HG03066 (cell line): ENCODE measurements around the gene SPTB.
A peak's percentile ranks its signal among the peaks of the same experiment; 100 is the strongest.
"Not testable (repeated sequence)": the region's sequence is repeated elsewhere in the genome, so short reads cannot be mapped to it uniquely, and the experiment has no call there.

Experiments used
- ATAC-seq: cut with Tn5 transposase; IDR thresholded peaks from one replicate; pipeline ENCODE4 v1.9.1; 2021; ENCODE audit warnings: low read depth; ENCODE audit not compliant: unreplicated experiment

SPTB gene

GRCh38 chr14:64879635-64880220 is at the start of gene SPTB:
Gene SPTB, minus strand, starts transcription at chr14:64879907. Its CDS starts 56,813 bp downstream, at chr14:64823094.
- no peak for ATAC-seq

DNA sequence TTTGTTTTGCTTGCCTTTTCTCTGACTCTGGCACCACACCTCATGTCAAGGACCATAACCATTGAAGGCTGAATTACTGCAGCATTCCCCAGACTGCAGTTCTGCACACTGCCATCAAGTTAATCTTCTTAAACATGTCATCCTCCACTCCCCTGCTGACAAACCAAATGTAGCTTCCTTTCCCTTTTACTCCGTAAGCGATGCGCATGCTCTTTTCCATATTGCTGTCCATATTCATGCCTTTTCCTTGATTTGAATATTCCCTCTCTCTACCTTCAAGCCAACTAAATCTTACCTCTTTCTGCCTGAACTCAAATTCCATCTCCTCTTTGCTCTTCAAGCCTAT is 49.3 kb upstream of the SPTB start:
- no peak for ATAC-seq

DNA sequence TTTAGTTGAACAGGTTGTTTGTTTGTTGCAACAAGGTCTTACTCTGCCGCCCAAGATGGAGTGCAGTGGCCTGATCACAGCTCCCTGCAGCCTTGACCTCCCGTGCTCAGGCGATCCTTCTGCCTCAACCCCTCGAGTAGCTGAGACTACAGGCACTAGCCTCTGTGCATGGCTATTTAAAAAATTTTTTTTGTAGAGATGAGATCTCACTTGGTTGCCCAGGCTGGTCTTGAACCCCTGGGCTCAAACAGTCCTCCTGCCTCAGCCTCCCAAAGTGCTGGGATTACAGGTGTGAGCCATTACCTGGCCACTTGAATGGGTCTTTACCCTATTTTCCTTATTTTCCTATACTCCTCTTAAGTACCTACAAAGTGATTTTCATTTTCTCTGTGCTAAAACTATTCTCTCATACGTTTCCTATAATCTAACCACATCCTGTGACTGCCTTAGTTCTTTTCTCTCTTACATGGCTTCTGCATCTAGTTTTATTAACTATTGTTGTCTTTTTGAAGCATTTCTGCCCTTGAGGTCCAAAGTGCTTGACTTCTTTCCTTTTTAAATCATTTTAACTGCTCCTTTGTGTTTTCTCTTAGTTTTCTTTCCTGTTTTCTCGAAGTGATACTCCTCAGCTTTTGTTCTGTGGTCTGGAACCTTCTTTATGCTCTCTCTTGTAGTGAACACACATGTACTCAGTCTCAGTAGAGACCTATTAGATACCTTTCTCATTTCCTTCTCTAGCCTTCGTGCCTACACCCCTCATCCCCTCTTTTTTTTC is 48.7 kb upstream of the SPTB start:
- ATAC-seq, result peak; percentile 80

DNA sequence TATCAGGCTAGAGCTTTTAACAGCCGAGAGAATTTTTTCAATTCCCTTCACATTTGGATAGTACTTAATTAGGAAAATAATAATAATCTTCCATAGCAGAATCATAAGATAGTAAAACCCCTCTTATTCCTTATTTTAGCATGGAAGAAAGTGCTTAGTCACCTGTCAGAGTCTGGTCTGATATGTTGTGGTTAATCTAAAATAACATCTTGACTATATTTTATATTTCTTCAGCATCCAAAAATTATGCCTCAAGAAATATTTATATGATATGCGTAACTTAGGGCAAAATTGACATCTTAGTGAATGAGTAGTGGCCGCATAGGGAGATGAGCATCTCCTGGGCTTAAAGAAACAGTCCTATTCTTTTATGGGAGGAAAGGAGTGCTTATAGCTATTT is 47.3 kb upstream of the SPTB start:
- ATAC-seq, result no peak

DNA sequence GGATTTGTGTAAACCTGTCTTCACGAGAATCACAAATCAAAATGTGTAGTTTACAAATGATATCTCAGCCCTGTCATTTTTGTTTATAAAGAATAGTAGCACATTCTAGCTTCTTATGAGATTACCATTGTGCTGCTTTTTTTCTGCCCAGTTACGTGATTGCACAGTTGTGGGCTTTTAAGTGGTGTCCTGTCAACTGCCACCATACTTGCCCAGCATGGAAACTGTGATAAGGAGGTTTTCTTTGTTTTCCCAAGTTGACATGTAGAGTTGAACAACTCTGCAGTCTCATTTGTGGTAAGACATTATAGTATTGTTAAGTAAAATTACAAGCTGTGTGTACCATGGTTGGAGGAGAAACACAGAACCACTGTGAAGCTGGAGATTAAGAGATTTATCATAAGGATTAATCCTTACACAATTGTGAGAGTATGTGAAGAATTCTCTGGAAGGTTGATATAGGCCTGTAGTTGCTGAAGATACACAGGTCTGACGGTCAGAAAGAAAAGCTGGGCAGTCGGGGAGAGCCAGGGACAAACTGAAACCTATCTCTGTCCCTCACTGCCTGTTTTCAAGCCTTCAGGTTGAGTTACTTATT is 46.8 kb upstream of the SPTB start:
- ATAC-seq, result no peak

DNA sequence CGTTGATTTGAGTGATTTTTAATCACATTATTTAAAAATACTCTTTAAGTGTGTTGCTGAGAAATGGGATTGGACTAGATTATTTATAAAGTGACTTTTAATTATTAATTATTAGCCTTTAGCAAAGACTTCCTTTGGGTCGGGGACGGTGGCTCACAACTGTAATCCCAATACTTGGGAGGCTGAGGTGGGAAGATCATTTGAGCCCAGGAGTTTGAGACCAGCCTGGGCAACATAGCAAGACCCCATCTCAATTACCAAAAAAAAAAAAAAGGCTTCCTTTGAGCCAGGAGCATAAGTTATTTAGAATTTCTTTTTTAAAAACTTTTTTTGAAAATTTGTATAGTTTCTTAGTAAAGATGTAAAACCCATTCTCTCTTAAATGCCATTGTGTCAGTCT is 43.3 kb upstream of the SPTB start:
- no peak for ATAC-seq

GRCh38 chr14:64920465-64920864 is 40.8 kb upstream of the SPTB start:
- ATAC-seq, result no peak

DNA sequence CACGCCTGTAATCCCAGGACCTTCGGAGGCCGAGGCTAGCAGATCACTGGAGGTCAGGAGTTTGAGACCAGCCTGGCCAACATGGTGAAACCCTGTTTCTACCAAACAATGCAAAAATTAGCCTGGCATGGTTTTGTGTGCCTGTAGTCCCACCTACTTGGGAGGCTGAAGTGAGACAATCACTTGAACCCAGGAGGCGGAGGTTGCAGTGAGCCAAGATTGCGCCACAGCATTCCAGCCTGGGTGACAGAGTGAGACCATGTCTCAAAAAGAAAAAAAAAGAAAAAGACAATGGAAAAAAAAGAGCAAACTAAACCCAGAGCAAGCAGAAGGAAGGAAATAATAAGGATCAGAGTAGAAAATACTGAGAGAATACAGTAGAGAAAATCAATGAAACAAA is 39.9 kb upstream of the SPTB start:
- no peak for ATAC-seq

GRCh38 chr14:64919215-64919614 is 39.5 kb upstream of the SPTB start:
- ATAC-seq, result no peak

GRCh38 chr14:64918216-64918615 is 38.5 kb upstream of the SPTB start:
- no peak for ATAC-seq

GRCh38 chr14:64915797-64916196 is 36.1 kb upstream of the SPTB start:
- ATAC-seq, result no peak

GRCh38 chr14:64915029-64915424 is 35.3 kb upstream of the SPTB start:
- no peak for ATAC-seq

DNA sequence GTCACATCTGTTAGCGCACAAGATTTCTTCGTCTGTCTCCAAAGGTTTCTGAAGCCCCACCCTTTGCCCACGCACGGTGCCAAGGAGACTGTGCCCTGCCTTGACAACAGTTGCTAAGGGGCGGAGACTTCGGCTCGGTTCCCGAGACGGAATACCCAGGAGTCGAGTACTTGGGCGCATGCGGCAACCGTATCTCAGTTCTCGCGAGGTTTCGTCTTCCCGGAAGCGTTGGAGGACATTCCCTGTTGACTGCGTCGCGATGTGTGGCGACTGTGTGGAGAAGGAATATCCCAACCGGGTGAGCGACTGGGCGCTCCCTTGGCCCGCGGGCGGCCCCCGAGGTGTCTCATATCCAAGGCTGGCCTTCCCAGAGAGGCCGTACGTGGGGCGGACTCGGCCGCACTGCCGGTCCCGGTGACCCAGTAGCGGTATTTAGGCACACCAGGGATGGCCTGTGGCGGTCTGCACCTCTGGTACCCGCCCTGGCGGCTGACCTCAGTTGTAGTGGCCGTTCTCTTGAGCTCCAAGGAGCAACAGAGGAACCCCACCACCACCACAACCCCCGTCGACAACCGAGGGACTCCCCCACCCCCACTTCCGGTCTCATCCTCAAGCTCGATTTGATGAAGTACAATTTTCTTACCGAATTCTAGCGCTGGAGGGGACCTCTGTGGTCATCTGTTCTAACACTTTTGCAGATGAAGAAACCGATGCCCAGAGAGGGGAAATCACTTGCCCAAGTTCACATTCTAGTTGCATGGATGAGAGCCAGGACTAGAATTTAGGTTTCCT is 34.7 kb upstream of the SPTB start, which contains the start of gene CHURC1:
TSS of gene CHURC1 (plus strand) at position 219 of the 792 bp plus-strand sequence. CDS start at position 260, 41 bp downstream.
- peak; percentile 91 for ATAC-seq

GRCh38 chr14:64913477-64913876 is 33.8 kb upstream of the SPTB start:
- not testable (repeated sequence) for ATAC-seq

GRCh38 chr14:64912261-64912660 is 32.6 kb upstream of the SPTB start:
- ATAC-seq, result no peak

GRCh38 chr14:64910847-64911495 is 31.3 kb upstream of the SPTB start:
- no peak for ATAC-seq

DNA sequence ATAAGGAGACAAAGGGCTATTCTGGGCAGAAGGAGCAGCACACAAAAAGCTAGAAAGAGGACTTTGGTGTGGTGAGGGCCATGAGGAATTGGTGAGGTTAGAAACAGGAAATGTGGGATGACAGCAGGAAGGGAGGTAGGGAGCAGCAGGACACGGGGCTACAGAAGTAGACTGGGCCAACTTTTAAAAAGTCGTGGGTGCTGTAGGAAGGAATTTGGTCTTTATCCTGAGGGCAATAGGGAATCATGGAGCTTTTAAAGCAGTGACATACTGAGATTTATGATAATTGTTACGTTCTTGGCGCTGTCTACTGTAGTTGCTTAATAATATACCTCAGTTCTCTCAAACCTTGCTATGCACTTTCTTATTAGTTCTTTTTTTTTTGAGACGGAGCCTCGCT is 26.3 kb upstream of the SPTB start:
- ATAC-seq, result no peak

DNA sequence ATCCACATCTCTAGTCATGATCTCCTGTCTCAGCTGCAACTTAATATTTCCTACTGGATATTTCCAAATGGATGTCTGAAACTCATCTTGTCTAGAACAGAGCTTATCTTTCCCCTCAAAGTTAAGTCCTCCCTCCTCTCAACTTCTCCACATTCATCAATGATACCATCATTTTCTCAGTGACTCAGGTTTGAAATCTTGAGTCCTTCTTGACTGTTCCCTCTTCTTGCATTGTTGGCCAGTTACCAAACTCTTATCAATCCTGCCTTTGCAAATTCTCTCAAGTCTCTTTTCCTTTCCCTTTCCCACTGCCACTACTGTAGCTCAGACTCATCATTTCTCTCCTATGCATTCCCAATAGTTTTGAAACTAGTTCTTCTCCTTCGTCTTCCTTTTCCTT is 20.3 kb upstream of the SPTB start:
- no peak for ATAC-seq

DNA sequence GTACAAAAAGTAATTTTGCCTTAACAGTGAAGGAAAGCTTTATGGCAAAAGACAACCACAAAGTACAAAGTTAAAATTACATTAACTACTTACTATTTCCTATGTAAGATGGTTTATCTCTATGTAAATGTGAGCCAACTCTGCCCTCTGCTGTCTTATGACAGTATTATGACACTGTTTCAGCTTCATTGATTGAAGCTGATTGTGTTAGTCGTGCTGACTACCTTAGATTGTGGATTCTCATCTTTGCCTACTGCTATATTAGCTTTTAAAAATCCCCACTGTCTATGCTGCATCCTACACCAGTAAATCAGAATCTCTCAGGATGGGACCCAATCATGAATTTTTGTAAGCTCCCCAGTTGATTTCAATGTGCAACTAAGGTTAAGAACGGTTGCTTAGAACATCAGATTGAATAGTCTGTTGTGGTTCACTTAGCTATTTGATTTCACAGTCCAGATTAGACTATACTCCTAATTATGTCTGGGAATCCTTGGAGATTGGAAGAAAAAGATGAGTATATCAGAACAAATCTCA is 12.2 kb upstream of the SPTB start:
- no peak for ATAC-seq

GRCh38 chr14:64891173-64891838 is 11.6 kb upstream of the SPTB start:
- ATAC-seq, result no peak
